ENCODE results near the gene ANO4.

The ANO4 gene

GRCh38 chr12:101038289-101038871 is 243.8 kb downstream of the ANO4 start:
- Histone ChIP-seq H3K9me3 (ENCODE audit: control insufficient read depth in 2 of 2, low read length in 2 of 2) (peaks cover 3% of the 10 kb centered on the region in 2 donors), H3K4me1 (ENCODE audit: control insufficient read depth, insufficient read depth, low read length) (no peaks in the 10 kb centered on the region), H3K27ac (ENCODE audit: low read length) (no peak overlapping the region), H3K27me3 (ENCODE audit: control insufficient read depth in 1 of 2, insufficient read depth in 2 of 2, low read length in 2 of 2) (no peaks in the 10 kb centered on the region), H3K9ac (ENCODE audit: low read length in 2 of 2) (no peak overlapping the region), H3K4me3 (ENCODE audit: low read length in 2 of 2) (no peak overlapping the region), H3K36me3 (ENCODE audit: control insufficient read depth in 2 of 2, insufficient read depth in 2 of 2, low read length in 2 of 2) (no peaks in the 10 kb centered on the region)

- H3K36me3 ChIP-seq (ENCODE audit: control insufficient read depth in 2 of 2, insufficient read depth in 2 of 2, low read length in 2 of 2), result no peaks in the 10 kb centered on the region
- no peaks in the 10 kb centered on the region for H3K4me1 ChIP-seq (ENCODE audit: control insufficient read depth, insufficient read depth, low read length)
- H3K27ac ChIP-seq (ENCODE audit: low read length), result no peak overlapping the region
- no peak overlapping the region for H3K4me3 ChIP-seq (ENCODE audit: low read length in 2 of 2)
- no peaks in the 10 kb centered on the region for H3K9me3 ChIP-seq (ENCODE audit: control insufficient read depth in 2 of 2, low read length in 2 of 2)
- no peak overlapping the region for H3K9ac ChIP-seq (ENCODE audit: low read length in 2 of 2)
- H3K27me3 ChIP-seq (ENCODE audit: control insufficient read depth in 1 of 2, insufficient read depth in 2 of 2, low read length in 2 of 2), result no peaks in the 10 kb centered on the region
Observed at GRCh38 chr12:101039848-101040531, 245.4 kb downstream of the ANO4 start.

- Histone ChIP-seq H3K4me3 (ENCODE audit: low read length in 2 of 2) (no peak overlapping the region), H3K27ac (ENCODE audit: low read length) (no peak overlapping the region), H3K9ac (ENCODE audit: low read length in 2 of 2) (no peak overlapping the region), H3K4me1 (ENCODE audit: control insufficient read depth, insufficient read depth, low read length) (no peaks in the 10 kb centered on the region), H3K27me3 (ENCODE audit: control insufficient read depth in 1 of 2, insufficient read depth in 2 of 2, low read length in 2 of 2) (no peaks in the 10 kb centered on the region), H3K36me3 (ENCODE audit: control insufficient read depth in 2 of 2, insufficient read depth in 2 of 2, low read length in 2 of 2) (no peaks in the 10 kb centered on the region), H3K9me3 (ENCODE audit: control insufficient read depth in 2 of 2, low read length in 2 of 2) (no peaks in the 10 kb centered on the region)
Observed at GRCh38 chr12:101040936-101041335, 246.4 kb downstream of the ANO4 start.

- no peaks in the 10 kb centered on the region for H3K36me3 ChIP-seq (ENCODE audit: control insufficient read depth in 2 of 2, insufficient read depth in 2 of 2, low read length in 2 of 2)
- no peak overlapping the region for H3K27ac ChIP-seq (ENCODE audit: low read length)
- no peaks in the 10 kb centered on the region for H3K27me3 ChIP-seq (ENCODE audit: control insufficient read depth in 1 of 2, insufficient read depth in 2 of 2, low read length in 2 of 2)
- H3K4me3 ChIP-seq (ENCODE audit: low read length in 2 of 2), result no peak overlapping the region
- H3K4me1 ChIP-seq (ENCODE audit: control insufficient read depth, insufficient read depth, low read length), result no peaks in the 10 kb centered on the region
- no peak overlapping the region for H3K9ac ChIP-seq (ENCODE audit: low read length in 2 of 2)
- no peaks in the 10 kb centered on the region for H3K9me3 ChIP-seq (ENCODE audit: control insufficient read depth in 2 of 2, low read length in 2 of 2)
Observed at GRCh38 chr12:101042211-101042610, 247.6 kb downstream of the ANO4 start.

- Histone ChIP-seq H3K4me3 (ENCODE audit: low read length in 2 of 2) (no peak overlapping the region), H3K36me3 (ENCODE audit: control insufficient read depth in 2 of 2, insufficient read depth in 2 of 2, low read length in 2 of 2) (no peaks in the 10 kb centered on the region)
Observed at GRCh38 chr12:101044512-101045059, 250.0 kb downstream of the ANO4 start.

GRCh38 chr12:101045486-101046464 is 251.2 kb downstream of the ANO4 start:
- no peak overlapping the region for H3K27ac ChIP-seq (ENCODE audit: low read length)

More at GRCh38 chr12:101044512-101045059, 250.0 kb downstream of the ANO4 start:
- no peak overlapping the region for H3K9ac ChIP-seq (ENCODE audit: low read length in 2 of 2)
- no peaks in the 10 kb centered on the region for H3K27me3 ChIP-seq (ENCODE audit: control insufficient read depth in 1 of 2, insufficient read depth in 2 of 2, low read length in 2 of 2)
- H3K4me1 ChIP-seq (ENCODE audit: control insufficient read depth, insufficient read depth, low read length), result no peaks in the 10 kb centered on the region
- no peaks in the 10 kb centered on the region for H3K9me3 ChIP-seq (ENCODE audit: control insufficient read depth in 2 of 2, low read length in 2 of 2)
- no peak overlapping the region for H3K27ac ChIP-seq (ENCODE audit: low read length)

GRCh38 chr12:101047652-101048051 is 253.1 kb downstream of the ANO4 start:
- Histone ChIP-seq H3K27ac (ENCODE audit: low read length) (no peak overlapping the region), H3K9ac (ENCODE audit: low read length in 2 of 2) (no peak overlapping the region), H3K36me3 (ENCODE audit: control insufficient read depth in 2 of 2, insufficient read depth in 2 of 2, low read length in 2 of 2) (no peaks in the 10 kb centered on the region), H3K4me1 (ENCODE audit: control insufficient read depth, insufficient read depth, low read length) (no peaks in the 10 kb centered on the region), H3K4me3 (ENCODE audit: low read length in 2 of 2) (no peak overlapping the region), H3K27me3 (ENCODE audit: control insufficient read depth in 1 of 2, insufficient read depth in 2 of 2, low read length in 2 of 2) (no peaks in the 10 kb centered on the region), H3K9me3 (ENCODE audit: control insufficient read depth in 2 of 2, low read length in 2 of 2) (no peaks in the 10 kb centered on the region)

More at GRCh38 chr12:101045486-101046464, 251.2 kb downstream of the ANO4 start:
- Histone ChIP-seq H3K9me3 (ENCODE audit: control insufficient read depth in 2 of 2, low read length in 2 of 2) (no peaks in the 10 kb centered on the region), H3K4me3 (ENCODE audit: low read length in 2 of 2) (no peak overlapping the region), H3K27me3 (ENCODE audit: control insufficient read depth in 1 of 2, insufficient read depth in 2 of 2, low read length in 2 of 2) (no peaks in the 10 kb centered on the region), H3K36me3 (ENCODE audit: control insufficient read depth in 2 of 2, insufficient read depth in 2 of 2, low read length in 2 of 2) (no peaks in the 10 kb centered on the region), H3K9ac (ENCODE audit: low read length in 2 of 2) (no peak overlapping the region), H3K4me1 (ENCODE audit: control insufficient read depth, insufficient read depth, low read length) (no peaks in the 10 kb centered on the region)

- H3K9me3 ChIP-seq (ENCODE audit: control insufficient read depth in 2 of 2, low read length in 2 of 2), result no peaks in the 10 kb centered on the region
- H3K4me1 ChIP-seq (ENCODE audit: control insufficient read depth, insufficient read depth, low read length), result no peaks in the 10 kb centered on the region
- no peak overlapping the region for H3K4me3 ChIP-seq (ENCODE audit: low read length in 2 of 2)
- no peaks in the 10 kb centered on the region for H3K36me3 ChIP-seq (ENCODE audit: control insufficient read depth in 2 of 2, insufficient read depth in 2 of 2, low read length in 2 of 2)
- no peak overlapping the region for H3K27ac ChIP-seq (ENCODE audit: low read length)
- H3K9ac ChIP-seq (ENCODE audit: low read length in 2 of 2), result no peak overlapping the region
- no peaks in the 10 kb centered on the region for H3K27me3 ChIP-seq (ENCODE audit: control insufficient read depth in 1 of 2, insufficient read depth in 2 of 2, low read length in 2 of 2)
Observed at GRCh38 chr12:101050631-101051030, 256.1 kb downstream of the ANO4 start.

GRCh38 chr12:101051151-101051550 is 256.6 kb downstream of the ANO4 start:
- no peaks in the 10 kb centered on the region for H3K36me3 ChIP-seq (ENCODE audit: control insufficient read depth in 2 of 2, insufficient read depth in 2 of 2, low read length in 2 of 2)

GRCh38 chr12:101051901-101052550 is 257.4 kb downstream of the ANO4 start:
- Histone ChIP-seq H3K27ac (ENCODE audit: low read length) (no peak overlapping the region), H3K27me3 (ENCODE audit: control insufficient read depth in 1 of 2, insufficient read depth in 2 of 2, low read length in 2 of 2) (no peaks in the 10 kb centered on the region), H3K36me3 (ENCODE audit: control insufficient read depth in 2 of 2, insufficient read depth in 2 of 2, low read length in 2 of 2) (no peaks in the 10 kb centered on the region), H3K9me3 (ENCODE audit: control insufficient read depth in 2 of 2, low read length in 2 of 2) (no peaks in the 10 kb centered on the region), H3K4me1 (ENCODE audit: control insufficient read depth, insufficient read depth, low read length) (no peaks in the 10 kb centered on the region), H3K9ac (ENCODE audit: low read length in 2 of 2) (no peak overlapping the region), H3K4me3 (ENCODE audit: low read length in 2 of 2) (no peak overlapping the region)

More at GRCh38 chr12:101051151-101051550, 256.6 kb downstream of the ANO4 start:
- no peaks in the 10 kb centered on the region for H3K27me3 ChIP-seq (ENCODE audit: control insufficient read depth in 1 of 2, insufficient read depth in 2 of 2, low read length in 2 of 2)
- no peaks in the 10 kb centered on the region for H3K9me3 ChIP-seq (ENCODE audit: control insufficient read depth in 2 of 2, low read length in 2 of 2)
- H3K4me1 ChIP-seq (ENCODE audit: control insufficient read depth, insufficient read depth, low read length), result no peaks in the 10 kb centered on the region
- H3K27ac ChIP-seq (ENCODE audit: low read length), result no peak overlapping the region
- no peak overlapping the region for H3K9ac ChIP-seq (ENCODE audit: low read length in 2 of 2)
- H3K4me3 ChIP-seq (ENCODE audit: low read length in 2 of 2), result no peak overlapping the region

Data from stomach smooth muscle (tissue), 2 donors.